GM12878 (cell line): ENCODE measurements around the gene SINHCAF. TPM values are rescaled to one million over a fixed set of nuclear protein-coding genes. Genes with fewer than 3 reads are reported as not detected.

Experiments
- ATAC-seq: fragments of 200-7000 bp; cut with Tn5 transposase; 3 replicates; pipeline ENCODE4 v1.9.1; 2020; ENCODE audit warnings: mild to moderate bottlenecking, moderate library complexity
- BruUV-seq: library from RNA; stranded (reverse); fragments of 400-500 nt; replicated peaks from 2 replicates; lab custom pipeline; 2021; lab: Mats Ljungman, UMichigan
- CTCF ChIA-PET: fragments of 300-600 bp; sonication (Branson Sonifier 250); formaldehyde crosslinking; extraction: SDS; loops from one replicate; lab custom pipeline; 2021; ENCODE audit warnings: inconsistent platforms; lab: Yijun Ruan, JAX
- POLR2A ChIA-PET: fragments of 350-600 bp; formaldehyde crosslinking; extraction: SDS; loops from one replicate; lab custom pipeline; 2021; ENCODE audit warnings: inconsistent platforms; lab: Charles Lee
- RAD21 ChIA-PET: fragments of 300-600 bp; sonication (Branson Sonifier 250); formaldehyde crosslinking; loops from one replicate; lab custom pipeline; 2023; ENCODE audit warnings: antibody characterized with exemption; ENCODE audit not compliant: unreplicated experiment; lab: Charles Lee
- SMC1A ChIA-PET: fragments of 300-600 bp; sonication (Branson Sonifier 250); formaldehyde crosslinking; loops from one replicate; lab custom pipeline; 2023; ENCODE audit not compliant: unreplicated experiment, uncharacterized antibody; lab: Charles Lee
- DNase-seq: peaks from one replicate; pipeline ENCODE4 v3.0.0-alpha.2; 2011; ENCODE audit warnings: low read depth, low spot score
- FAIRE-seq: peaks from 3 replicates; lab custom pipeline; 2011; peaks lifted over from hg19 to GRCh38; lab: Jason Lieb, UNC
- H2AFZ ChIP-seq: 2 replicates; pipeline ENCODE4 v1.6.0; 2011; ENCODE audit warnings: low read depth, low read length, control low read depth; ENCODE audit not compliant: control insufficient read depth
- H3K27ac ChIP-seq: 2 replicates; pipeline ENCODE4 v1.5.1; 2011; ENCODE audit warnings: control low read depth; ENCODE audit not compliant: control insufficient read depth, insufficient read depth
- H3K27me3 ChIP-seq, 2 experiments: replicated peaks in 1 of 2; 2 replicates each; pipeline versions ENCODE4 v1.6.0 to v1.6.1; 2011; ENCODE audit warnings: low read length in 1 of 2; ENCODE audit not compliant: control insufficient read depth in 2 of 2, insufficient read depth in 2 of 2
- H3K36me3 ChIP-seq, 2 experiments: 2 replicates each; pipeline ENCODE4 v1.5.1; 2011; ENCODE audit warnings: low read length in 1 of 2; ENCODE audit not compliant: control insufficient read depth in 2 of 2, insufficient read depth in 2 of 2
- H3K4me1 ChIP-seq: 2 replicates; pipeline ENCODE4 v1.6.1; 2011; ENCODE audit warnings: mild to moderate bottlenecking, low read length, moderate library complexity, mixed read lengths; ENCODE audit not compliant: control insufficient read depth, insufficient read depth
- H3K4me2 ChIP-seq: 2 replicates; pipeline ENCODE4 v1.6.0; 2011; ENCODE audit warnings: control low read depth; ENCODE audit not compliant: control insufficient read depth, insufficient read depth
- H3K4me3 ChIP-seq: fragments of 200-600 bp; sonication (generic); 2 replicates; pipeline ENCODE4 v1.5.1; 2016
- H3K79me2 ChIP-seq: 2 replicates; pipeline ENCODE4 v1.6.0; 2011; ENCODE audit warnings: low read length; ENCODE audit not compliant: control insufficient read depth, insufficient read depth
- H3K9ac ChIP-seq: 2 replicates; pipeline ENCODE4 v1.8.0; 2011; ENCODE audit warnings: low read length, control low read depth, mixed read lengths; ENCODE audit not compliant: control insufficient read depth, insufficient read depth
- H3K9me3 ChIP-seq: replicated peaks from 3 replicates; pipeline ENCODE4 v1.5.1; 2011; ENCODE audit warnings: mild to moderate bottlenecking, low read length; ENCODE audit not compliant: control insufficient read depth, insufficient read depth
- H4K20me1 ChIP-seq: 2 replicates; pipeline ENCODE4 v1.6.0; 2011; ENCODE audit not compliant: control insufficient read depth, insufficient read depth
- FOXM1 ChIP-seq: IDR thresholded peaks from 2 replicates; pipeline ENCODE4 v1.6.1; 2012; ENCODE audit warnings: low read depth, mild to moderate bottlenecking, inconsistent platforms, low read length, moderate library complexity
- GABPA ChIP-seq: IDR thresholded peaks from 2 replicates; pipeline ENCODE4 v1.6.1; 2014; ENCODE audit warnings: antibody characterized with exemption, low read depth, mild to moderate bottlenecking, inconsistent platforms
- HDAC6 ChIP-seq: fragments of 200-600 bp; sonication (generic); IDR thresholded peaks from one replicate; pipeline ENCODE4 v1.8.0; 2017; ENCODE audit warnings: antibody characterized with exemption; ENCODE audit not compliant: unreplicated experiment
- WGBS: methylation state at CpG from one replicate; pipeline ENCODE4 v1.1.6; 2016; ENCODE audit warnings: low lambda C conversion rate; ENCODE audit not compliant: insufficient replicate concordance, insufficient coverage; ENCODE audit errors: missing lambda C conversion rate; 5-methylcytosine and 5-hydroxymethylcytosine counted together
- in situ Hi-C: fragments of 300-500 bp; cut with MboI; formaldehyde crosslinking; loops from 9 replicates; pipeline ENCODE4 v1.14.3; 2018; ENCODE audit warnings: mixed read lengths
- intact Hi-C: fragments of 100-400 bp; cut with micrococcal nuclease; formaldehyde crosslinking; loops from one replicate; pipeline ENCODE4 v1.14.2; 2022; ENCODE audit not compliant: unreplicated experiment
- polyA plus RNA-seq, 11 experiments: library from polyadenylated mRNA; depleted of rRNA in 4 of 11; unstranded in 6 of 11; stranded (reverse) in 5 of 11; fragments of >200 nt; fragmentation: Nextera tagmentation in 4 of 11; fragmentation: Illumina TruSeq in 1 of 11; extraction: Ambion mirVana in 4 of 11; extraction: Trizol in 1 of 11; gene quantifications; 1 replicate in 1 of 11; 2 replicates in 10 of 11; pipeline versions ENCODE4 v1.2.1 to v1.2.3, GENCODE V29; 2011 to 2016; ENCODE audit warnings: inconsistent platforms in 2 of 11, missing spikeins in 2 of 11, low read depth in 1 of 11
- total RNA-seq, 4 experiments: library from RNA; depleted of rRNA in 3 of 4; stranded (reverse); fragments of >200 nt in 3 of 4; fragmentation: Illumina TruSeq in 1 of 4; extraction: Trizol in 1 of 4; gene quantifications; 2 replicates each; pipeline versions ENCODE4 v1.2.1 to v1.2.3, GENCODE V29; 2013 to 2021

SINHCAF gene
- total and polyA plus RNA-seq, 10 of the 15 experiments (the other 5 are each of a cell fraction or from before 2014, with no cell fraction given): 60.4 to 156 (median 90.3) TPM

DNA sequence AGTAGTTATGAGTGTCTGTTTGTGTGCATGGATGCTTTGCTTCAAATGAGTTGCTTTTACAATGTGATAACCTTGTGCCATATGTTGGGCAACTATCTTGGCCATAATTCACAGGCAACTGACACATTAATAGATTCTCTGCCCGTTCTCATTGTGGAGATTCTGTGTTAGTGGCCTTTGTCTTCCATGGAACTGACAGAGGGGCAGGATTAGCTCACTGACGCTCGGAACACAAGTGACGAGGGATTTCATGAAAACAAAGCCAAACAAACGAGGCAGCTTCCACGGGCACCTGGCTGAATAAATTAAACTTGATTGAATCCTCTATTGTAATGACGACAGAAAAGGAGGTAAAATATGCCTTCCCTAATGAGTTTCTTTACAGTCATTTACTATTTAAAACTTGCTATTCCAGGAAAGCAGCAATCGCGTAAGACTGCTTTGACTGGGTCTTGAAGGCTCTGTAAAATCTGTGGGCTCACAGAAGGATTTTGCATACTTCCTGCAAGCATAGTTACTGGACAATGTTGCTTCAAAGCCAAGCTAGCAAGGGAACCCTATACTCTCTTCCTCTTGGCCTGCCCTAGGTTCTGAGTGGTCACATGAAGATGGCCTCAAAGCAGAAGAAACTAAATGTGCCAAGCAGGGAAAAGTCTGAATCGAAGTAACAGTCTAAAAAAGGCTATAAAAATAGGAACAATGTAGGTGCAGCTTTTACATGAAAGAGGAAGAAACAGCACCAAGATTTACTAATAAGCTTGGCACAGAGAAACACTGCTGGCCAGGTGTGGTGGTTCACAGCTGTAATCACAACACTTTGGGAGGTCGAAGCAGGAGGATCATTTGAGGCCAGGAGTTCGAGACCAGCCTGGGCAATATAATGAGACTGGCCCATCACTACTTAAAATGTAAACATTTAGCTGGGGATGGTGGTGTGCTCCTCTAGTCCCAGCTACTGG is 28.1 kb upstream of the SINHCAF start:
- peaks cover 4% of the 10 kb centered on the region; the same call in 1 of the 2 replicates for H3K4me1 ChIP-seq
- DNase-seq (no peak), ATAC-seq (no peak), FAIRE-seq (no peak)
- H3K27ac ChIP-seq: no peak overlapping the region
- no peaks in the 10 kb centered on the region; a peak in 1 of 4 replicates for H3K27me3 ChIP-seq
- no TSS peak for BruUV-seq
- no peaks in the 10 kb centered on the region for H3K36me3 ChIP-seq
- ChIA-PET RAD21 (no interaction called here), CTCF (interaction anchor here (3.8 kb wide), 1 partner anchor 9 kb away, joined by 18 read pairs; no protein-coding TSS in a partner anchor), POLR2A (interaction anchor here (1.0 kb wide), 1 partner anchor 13 kb away, joined by 4 read pairs; no protein-coding TSS in a partner anchor), SMC1A (interaction anchor here (1.3 to 1.5 kb wide), 2 partner anchors 16 to 24 kb away, joined by 3 to 4 read pairs; no protein-coding TSS in a partner anchor)
- no peak overlapping the region for H3K9ac ChIP-seq
- intact Hi-C loops (no loop called here), in situ Hi-C loops (no loop called here)
- no peaks in the 10 kb centered on the region for H3K9me3 ChIP-seq
- H3K4me2 ChIP-seq: no peak overlapping the region
- TF ChIP-seq GABPA (no peak), HDAC6 (no peak)
- 17% methylated on average over 12 of the region's 12 CpGs for WGBS
- 0 out of 2 replicates have a peak overlapping the region, but pooled peaks have one; percentile 32 for H2AFZ ChIP-seq
- no peak overlapping the region for H3K4me3 ChIP-seq
- H4K20me1 ChIP-seq: no peaks in the 10 kb centered on the region
- H3K79me2 ChIP-seq: no peaks in the 10 kb centered on the region

DNA sequence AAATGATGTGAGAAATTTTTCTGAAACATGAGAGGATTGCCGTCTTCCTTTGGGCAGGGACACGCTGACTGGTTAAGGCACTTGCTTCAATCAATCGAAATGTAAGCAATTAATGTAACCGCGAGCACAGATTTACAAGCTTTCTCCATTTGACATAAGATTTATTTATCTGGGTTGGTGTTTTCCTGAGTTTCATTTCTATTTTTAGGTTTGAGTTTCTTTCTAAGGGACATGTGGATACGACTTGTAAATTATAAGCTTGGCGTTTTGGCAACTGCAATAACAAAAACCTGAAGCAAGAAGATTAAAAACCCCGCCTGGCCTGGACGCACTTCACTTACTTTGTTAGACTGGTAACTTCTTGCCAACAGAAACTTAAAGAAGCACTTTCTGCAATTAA is 20.3 kb upstream of the SINHCAF start:
- DNase-seq (no peak), FAIRE-seq (no peak), ATAC-seq (no peak)
- ChIA-PET CTCF (interaction anchor here (1.4 to 2.2 kb wide), 2 partner anchors 18 to 75 kb away, joined by 4 to 9 read pairs; no protein-coding TSS in a partner anchor), RAD21 (no interaction called here), POLR2A (interaction anchor here (0.5 kb wide), 1 partner anchor 307 kb away, joined by 4 read pairs; no protein-coding TSS in a partner anchor), SMC1A (no interaction called here)
- H3K4me2 ChIP-seq: no peak overlapping the region
- no peak overlapping the region for H3K9ac ChIP-seq
- BruUV-seq: no TSS peak
- no peaks in the 10 kb centered on the region for H3K9me3 ChIP-seq
- H3K4me1 ChIP-seq: no peaks in the 10 kb centered on the region
- TF ChIP-seq FOXM1: no peak
- no peaks in the 10 kb centered on the region for H3K36me3 ChIP-seq
- H3K27ac ChIP-seq: no peak overlapping the region
- WGBS: 65% methylated on average over 9 of the region's 9 CpGs
- H3K79me2 ChIP-seq: no peaks in the 10 kb centered on the region
- H3K4me3 ChIP-seq: no peak overlapping the region
- intact Hi-C loops: no loop called here
- H2AFZ ChIP-seq: no peak overlapping the region
- H3K27me3 ChIP-seq: no peaks in the 10 kb centered on the region; a peak in 2 of 4 replicates
- in situ Hi-C loops: no loop called here
- H4K20me1 ChIP-seq: no peaks in the 10 kb centered on the region
